ENCODE results near the gene IMPACT.

IMPACT gene

DNA sequence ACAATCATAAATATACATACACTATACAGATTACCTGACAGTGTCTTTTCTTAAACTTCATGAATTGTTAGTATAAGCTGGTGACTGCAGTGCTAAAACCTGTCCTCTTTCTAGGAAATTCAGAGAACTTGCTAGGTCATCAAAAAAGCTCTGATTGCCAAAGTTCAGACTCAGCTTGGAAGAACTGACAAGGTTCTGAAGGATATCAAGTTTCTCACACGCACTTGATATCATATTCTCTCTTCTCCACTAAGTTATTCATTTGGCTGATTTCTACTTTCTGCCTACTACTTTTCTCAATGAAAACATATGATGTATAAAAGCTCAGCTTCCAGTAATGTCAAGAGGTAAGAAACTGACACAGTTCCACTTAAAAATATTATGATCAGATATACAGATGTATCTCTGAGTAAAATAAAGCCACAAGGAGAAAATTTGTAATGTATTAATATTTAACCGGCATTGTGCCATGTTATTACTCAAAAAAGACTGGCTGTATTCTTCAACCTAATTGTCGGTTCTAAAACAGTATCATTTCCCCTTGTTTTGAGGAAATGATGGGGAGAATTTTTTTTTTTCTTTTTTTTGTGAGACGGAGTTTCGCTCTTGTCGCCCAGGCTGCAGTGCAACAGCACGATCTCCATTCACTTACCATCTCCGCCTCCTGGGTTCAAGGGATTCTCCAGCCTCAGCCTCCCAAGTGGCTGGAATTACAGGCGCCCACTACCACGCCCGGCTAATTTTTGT, 31.2 kb upstream of the IMPACT start:
- H4K20me1 ChIP-seq (ENCODE audit: insufficient read depth, low read length): no peaks in the 10 kb centered on the region
- H3K9me3 ChIP-seq (replicated peaks; ENCODE audit: insufficient read depth, low read length): no peaks in the 10 kb centered on the region
- H3K9ac ChIP-seq (ENCODE audit: low read length): no peak overlapping the region
- peaks cover 5% of the 10 kb centered on the region; the same call in 1 of the 2 replicates for H3F3A ChIP-seq (ENCODE audit: insufficient read depth, low read length)
- H3K27me3 ChIP-seq (replicated peaks; ENCODE audit: insufficient read depth, low read length): no peaks in the 10 kb centered on the region
- H3K27ac ChIP-seq (ENCODE audit: low read length): no peak overlapping the region
- TF ChIP-seq, protein P1, sequence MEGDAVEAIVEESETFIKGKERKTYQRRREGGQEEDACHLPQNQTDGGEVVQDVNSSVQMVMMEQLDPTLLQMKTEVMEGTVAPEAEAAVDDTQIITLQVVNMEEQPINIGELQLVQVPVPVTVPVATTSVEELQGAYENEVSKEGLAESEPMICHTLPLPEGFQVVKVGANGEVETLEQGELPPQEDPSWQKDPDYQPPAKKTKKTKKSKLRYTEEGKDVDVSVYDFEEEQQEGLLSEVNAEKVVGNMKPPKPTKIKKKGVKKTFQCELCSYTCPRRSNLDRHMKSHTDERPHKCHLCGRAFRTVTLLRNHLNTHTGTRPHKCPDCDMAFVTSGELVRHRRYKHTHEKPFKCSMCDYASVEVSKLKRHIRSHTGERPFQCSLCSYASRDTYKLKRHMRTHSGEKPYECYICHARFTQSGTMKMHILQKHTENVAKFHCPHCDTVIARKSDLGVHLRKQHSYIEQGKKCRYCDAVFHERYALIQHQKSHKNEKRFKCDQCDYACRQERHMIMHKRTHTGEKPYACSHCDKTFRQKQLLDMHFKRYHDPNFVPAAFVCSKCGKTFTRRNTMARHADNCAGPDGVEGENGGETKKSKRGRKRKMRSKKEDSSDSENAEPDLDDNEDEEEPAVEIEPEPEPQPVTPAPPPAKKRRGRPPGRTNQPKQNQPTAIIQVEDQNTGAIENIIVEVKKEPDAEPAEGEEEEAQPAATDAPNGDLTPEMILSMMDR (IDR thresholded peaks at IDR 0.05; ENCODE audit: low read length): no peak
- TF ChIP-seq EZH2 (optimal IDR thresholded peaks at IDR 0.05; ENCODE audit: low read depth, low read length): no peak
- no peak for TF ChIP-seq EZH2phosphoT487 (IDR thresholded peaks at IDR 0.05; ENCODE audit: low read length)
- no peak for DNase-seq
- H3K9me2 ChIP-seq (replicated peaks; ENCODE audit: insufficient read depth, low read length): no peaks in the 10 kb centered on the region
- peaks cover 5% of the 10 kb centered on the region; the same call in 1 of the 2 replicates for H3K79me2 ChIP-seq (ENCODE audit: low read length)
- no peak overlapping the region for H3K4me3 ChIP-seq (ENCODE audit: low read length)
- H3K4me1 ChIP-seq (ENCODE audit: low read length): no peaks in the 10 kb centered on the region
- H3K36me3 ChIP-seq (replicated peaks; ENCODE audit: insufficient read depth, low read length): no peaks in the 10 kb centered on the region
- no peak overlapping the region for H3K4me2 ChIP-seq (ENCODE audit: low read depth, low read length)
- H2AFZ ChIP-seq (ENCODE audit: low read length): no peak overlapping the region

DNA sequence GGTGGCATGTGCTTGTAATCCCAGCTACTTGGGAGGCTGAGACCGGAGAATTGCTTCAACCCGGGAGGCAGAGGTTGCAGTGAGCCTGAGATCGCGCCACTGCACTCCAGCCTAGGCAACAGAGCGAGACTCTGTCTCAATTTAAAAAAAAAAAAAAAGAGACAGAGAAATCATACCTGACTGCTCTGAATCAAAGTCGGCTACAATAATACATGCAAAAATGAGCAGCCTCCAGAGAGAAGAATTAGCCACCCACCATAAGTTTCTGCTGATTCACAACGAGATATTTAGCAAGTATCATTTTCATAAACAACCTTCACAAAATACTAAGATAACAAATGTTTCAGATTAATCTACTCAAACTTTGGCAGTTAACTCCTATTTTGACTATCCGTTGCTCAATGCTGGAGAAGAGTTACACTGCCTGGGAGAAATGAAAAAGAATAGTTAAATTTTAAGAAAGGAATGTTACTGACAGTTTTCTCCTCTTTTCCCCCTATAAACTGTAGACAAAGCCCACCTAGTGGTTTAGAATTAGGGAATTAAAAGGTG, 30.3 kb upstream of the IMPACT start:
- H3K27me3 ChIP-seq (replicated peaks; ENCODE audit: insufficient read depth, low read length): no peaks in the 10 kb centered on the region
- no peak for DNase-seq
- H3K9ac ChIP-seq (ENCODE audit: low read length): no peak overlapping the region
- no peak overlapping the region for H2AFZ ChIP-seq (ENCODE audit: low read length)
- H3K9me3 ChIP-seq (replicated peaks; ENCODE audit: insufficient read depth, low read length): no peaks in the 10 kb centered on the region
- no peaks in the 10 kb centered on the region for H3K36me3 ChIP-seq (replicated peaks; ENCODE audit: insufficient read depth, low read length)
- no peaks in the 10 kb centered on the region for H3K9me2 ChIP-seq (replicated peaks; ENCODE audit: insufficient read depth, low read length)
- no peak overlapping the region for H3K4me3 ChIP-seq (ENCODE audit: low read length)
- H3K4me1 ChIP-seq (ENCODE audit: low read length): no peaks in the 10 kb centered on the region
- H3K79me2 ChIP-seq (ENCODE audit: low read length): peaks cover 5% of the 10 kb centered on the region; the same call in 1 of the 2 replicates
- no peak for TF ChIP-seq EZH2 (optimal IDR thresholded peaks at IDR 0.05; ENCODE audit: low read depth, low read length)
- no peak for TF ChIP-seq EZH2phosphoT487 (IDR thresholded peaks at IDR 0.05; ENCODE audit: low read length)
- TF ChIP-seq, protein P1 (IDR thresholded peaks at IDR 0.05; ENCODE audit: low read length): no peak
- no peak overlapping the region for H3K27ac ChIP-seq (ENCODE audit: low read length)
- no peak overlapping the region for H3K4me2 ChIP-seq (ENCODE audit: low read depth, low read length)
- H4K20me1 ChIP-seq (ENCODE audit: insufficient read depth, low read length): no peaks in the 10 kb centered on the region
- H3F3A ChIP-seq (ENCODE audit: insufficient read depth, low read length): peaks cover 5% of the 10 kb centered on the region; the same call in 1 of the 2 replicates

DNA sequence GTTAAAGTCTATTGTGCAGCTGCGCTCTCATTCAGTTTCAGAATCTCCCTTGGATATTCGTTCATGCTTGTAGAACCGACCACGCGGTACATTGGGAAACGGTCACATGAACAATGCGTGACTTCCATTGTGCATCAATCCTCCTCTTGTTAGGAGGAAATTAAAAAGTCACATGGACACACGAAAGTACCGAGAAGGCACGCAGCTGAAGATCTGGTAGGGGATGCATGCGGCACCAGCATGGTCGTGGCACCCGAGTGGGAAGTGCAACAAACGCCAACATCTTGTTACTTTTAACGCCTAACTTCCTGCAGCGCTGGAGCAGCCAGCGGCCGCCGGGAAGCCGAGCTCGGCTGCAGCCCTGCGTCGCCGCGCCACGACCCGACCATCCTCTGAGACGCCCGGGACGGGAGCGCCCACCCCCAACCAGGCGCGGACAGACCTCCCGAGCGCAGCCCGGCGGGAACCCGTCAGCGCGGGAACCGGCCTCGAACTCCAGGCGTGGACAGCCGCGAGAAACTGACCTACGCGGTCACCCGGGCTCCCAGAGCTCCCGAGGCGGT, 29.3 kb upstream of the IMPACT start:
- no peak for TF ChIP-seq EZH2phosphoT487 (IDR thresholded peaks at IDR 0.05; ENCODE audit: low read length)
- no peak for TF ChIP-seq EZH2 (optimal IDR thresholded peaks at IDR 0.05; ENCODE audit: low read depth, low read length)
- TF ChIP-seq, protein P1 (IDR thresholded peaks at IDR 0.05; ENCODE audit: low read length): no peak
- peak; percentile 49 for DNase-seq
- H4K20me1 ChIP-seq (ENCODE audit: insufficient read depth, low read length): no peaks in the 10 kb centered on the region
- peak overlapping the region; percentile 81 for H3K9ac ChIP-seq (ENCODE audit: low read length)
- no peaks in the 10 kb centered on the region for H3K27me3 ChIP-seq (replicated peaks; ENCODE audit: insufficient read depth, low read length)
- H3K36me3 ChIP-seq (replicated peaks; ENCODE audit: insufficient read depth, low read length): no peaks in the 10 kb centered on the region
- H3K79me2 ChIP-seq (ENCODE audit: low read length): peaks cover 5% of the 10 kb centered on the region; the same call in 1 of the 2 replicates
- H3K27ac ChIP-seq (ENCODE audit: low read length): peak overlapping the region; percentile 40; the same call in 1 of the 2 replicates
- peak overlapping the region; percentile 93 for H3K4me2 ChIP-seq (ENCODE audit: low read depth, low read length)
- no peaks in the 10 kb centered on the region for H3K4me1 ChIP-seq (ENCODE audit: low read length)
- no peaks in the 10 kb centered on the region for H3K9me3 ChIP-seq (replicated peaks; ENCODE audit: insufficient read depth, low read length)
- peak overlapping the region; percentile 95 for H2AFZ ChIP-seq (ENCODE audit: low read length)
- peaks cover 5% of the 10 kb centered on the region; the same call in 1 of the 2 replicates for H3F3A ChIP-seq (ENCODE audit: insufficient read depth, low read length)
- H3K9me2 ChIP-seq (replicated peaks; ENCODE audit: insufficient read depth, low read length): no peaks in the 10 kb centered on the region
- H3K4me3 ChIP-seq (ENCODE audit: low read length): peak overlapping the region; percentile 95
